PC-3 (cell line): ENCODE data around the gene ZMIZ1. TPM values are rescaled to one million over a fixed set of nuclear protein-coding genes. Genes with fewer than 3 reads are reported as not detected.

ENCODE experiments used
- ATAC-seq: fragments of 200-7000 bp; cut with Tn5 transposase; 2 replicates; pipeline ENCODE4 v1.9.1; 2020; ENCODE audit warnings: mild to moderate bottlenecking, moderate library complexity
- BruUV-seq: library from RNA; stranded (reverse); fragments of 400-500 nt; replicated peaks from 2 replicates; lab custom pipeline; 2021; lab: Mats Ljungman, UMichigan
- CTCF ChIA-PET: fragments of 300-600 bp; sonication (Branson Sonifier 250); formaldehyde crosslinking; loops from one replicate; lab custom pipeline; 2022; ENCODE audit warnings: antibody characterized with exemption; lab: Charles Lee
- POLR2A ChIA-PET: fragments of 300-600 bp; sonication (Branson Sonifier 250); formaldehyde crosslinking; loops from one replicate; lab custom pipeline; 2022; ENCODE audit warnings: antibody characterized with exemption; ENCODE audit not compliant: unreplicated experiment; lab: Charles Lee
- DNase-seq: peaks from one replicate; pipeline ENCODE4 v3.0.0-alpha.2; 2015
- H2AFZ ChIP-seq: fragments of 300-600 bp; sonication (generic); 2 replicates; pipeline ENCODE4 v1.6.0; 2016; ENCODE audit warnings: antibody characterized with exemption, low read length
- H3F3A ChIP-seq: fragments of 300-600 bp; sonication (generic); one replicate; pipeline ENCODE4 v1.6.0; 2017; ENCODE audit warnings: antibody characterized with exemption, low read length, control low read depth, mild to moderate bottlenecking; ENCODE audit not compliant: unreplicated experiment
- H3K27ac ChIP-seq: fragments of 300-600 bp; sonication (generic); 2 replicates; pipeline ENCODE4 v1.5.1; 2016; ENCODE audit warnings: mild to moderate bottlenecking, low read length
- H3K27me3 ChIP-seq: fragments of 300-600 bp; sonication (generic); 2 replicates; pipeline ENCODE4 v1.6.1; 2016; ENCODE audit warnings: low read length, mixed read lengths
- H3K36me3 ChIP-seq: fragments of 300-600 bp; sonication (generic); 2 replicates; pipeline ENCODE4 v1.6.1; 2016; ENCODE audit warnings: low read depth, mixed run types, low read length, mixed read lengths
- H3K4me1 ChIP-seq: fragments of 300-600 bp; sonication (generic); 2 replicates; pipeline ENCODE4 v1.5.1; 2016; ENCODE audit warnings: low read length; ENCODE audit not compliant: insufficient read depth
- H3K4me2 ChIP-seq: fragments of 300-600 bp; sonication (generic); 2 replicates; pipeline ENCODE4 v1.6.0; 2016; ENCODE audit warnings: low read length
- H3K4me3 ChIP-seq: fragments of 300-600 bp; sonication (generic); 2 replicates; pipeline ENCODE4 v1.5.1; 2016; ENCODE audit warnings: mild to moderate bottlenecking, low read length, mixed read lengths
- H3K79me2 ChIP-seq: fragments of 300-600 bp; sonication (generic); 2 replicates; pipeline ENCODE4 v1.6.1; 2017; ENCODE audit warnings: low read length, mixed read lengths
- H3K9ac ChIP-seq: fragments of 300-600 bp; sonication (generic); 2 replicates; pipeline ENCODE4 v1.6.0; 2016; ENCODE audit warnings: mild to moderate bottlenecking, low read length
- H3K9me2 ChIP-seq: fragments of 300-600 bp; sonication (generic); replicated peaks from 2 replicates; pipeline ENCODE4 v1.6.1; 2016; ENCODE audit warnings: mixed run types, low read length, mixed read lengths
- H3K9me3 ChIP-seq: fragments of 300-600 bp; sonication (generic); 2 replicates; pipeline ENCODE4 v1.6.1; 2016; ENCODE audit warnings: low read length, mixed read lengths
- H4K20me1 ChIP-seq: fragments of 300-600 bp; sonication (generic); 2 replicates; pipeline ENCODE4 v1.6.1; 2016; ENCODE audit warnings: low read length, mixed read lengths
- EZH2 ChIP-seq: fragments of 300-600 bp; sonication (generic); IDR thresholded peaks from one replicate; pipeline ENCODE4 v1.6.1; 2017; ENCODE audit warnings: antibody characterized with exemption, mild to moderate bottlenecking, low read length; ENCODE audit not compliant: unreplicated experiment
- EZH2phosphoT487 ChIP-seq: fragments of 300-600 bp; sonication (generic); IDR thresholded peaks from 2 replicates; pipeline ENCODE4 v1.6.1; 2018; ENCODE audit warnings: mild to moderate bottlenecking, antibody characterized with exemption, low read length, borderline replicate concordance
- intact Hi-C: fragments of 100-400 bp; cut with micrococcal nuclease; formaldehyde crosslinking; loops from 2 replicates; pipeline ENCODE4 v1.9.0; 2023
- total RNA-seq: library from RNA; depleted of rRNA; stranded (reverse); fragments of >200 nt; gene quantifications from 2 replicates; pipeline ENCODE4 v1.2.3, GENCODE V29; 2014
- TF ChIP-seq, protein P1 (sequence below): fragments of 300-600 bp; sonication (generic); conservative IDR thresholded peaks from 2 replicates; pipeline ENCODE4 v1.5.1; 2017; ENCODE audit warnings: antibody characterized with exemption, low read depth, mild to moderate bottlenecking, low read length

ZMIZ1 gene
- total RNA-seq, 1 experiment from 2014 or later, result 55.4 TPM

- intact Hi-C loops, result no loop called here
- Histone ChIP-seq H3K9me3 (no peaks in the 10 kb centered on the region), H4K20me1 (no peaks in the 10 kb centered on the region), H3K4me2 (no peak overlapping the region), H3K9ac (no peak overlapping the region), H3F3A (no peaks in the 10 kb centered on the region), H3K36me3 (peaks cover 24% of the 10 kb centered on the region), H3K4me1 (no peaks in the 10 kb centered on the region), H2AFZ (no peak overlapping the region), H3K9me2 (no peaks in the 10 kb centered on the region), H3K4me3 (no peak overlapping the region), H3K27ac (no peak overlapping the region), H3K27me3 (no peaks in the 10 kb centered on the region), H3K79me2 (no peaks in the 10 kb centered on the region)
- BruUV-seq, result no TSS peak
- no peak for DNase-seq
- ChIA-PET POLR2A (no interaction called here), CTCF (no interaction called here)
- ATAC-seq, result no peak
- no peak for TF ChIP-seq EZH2
- TF ChIP-seq EZH2phosphoT487, result no peak
- TF ChIP-seq, protein P1, sequence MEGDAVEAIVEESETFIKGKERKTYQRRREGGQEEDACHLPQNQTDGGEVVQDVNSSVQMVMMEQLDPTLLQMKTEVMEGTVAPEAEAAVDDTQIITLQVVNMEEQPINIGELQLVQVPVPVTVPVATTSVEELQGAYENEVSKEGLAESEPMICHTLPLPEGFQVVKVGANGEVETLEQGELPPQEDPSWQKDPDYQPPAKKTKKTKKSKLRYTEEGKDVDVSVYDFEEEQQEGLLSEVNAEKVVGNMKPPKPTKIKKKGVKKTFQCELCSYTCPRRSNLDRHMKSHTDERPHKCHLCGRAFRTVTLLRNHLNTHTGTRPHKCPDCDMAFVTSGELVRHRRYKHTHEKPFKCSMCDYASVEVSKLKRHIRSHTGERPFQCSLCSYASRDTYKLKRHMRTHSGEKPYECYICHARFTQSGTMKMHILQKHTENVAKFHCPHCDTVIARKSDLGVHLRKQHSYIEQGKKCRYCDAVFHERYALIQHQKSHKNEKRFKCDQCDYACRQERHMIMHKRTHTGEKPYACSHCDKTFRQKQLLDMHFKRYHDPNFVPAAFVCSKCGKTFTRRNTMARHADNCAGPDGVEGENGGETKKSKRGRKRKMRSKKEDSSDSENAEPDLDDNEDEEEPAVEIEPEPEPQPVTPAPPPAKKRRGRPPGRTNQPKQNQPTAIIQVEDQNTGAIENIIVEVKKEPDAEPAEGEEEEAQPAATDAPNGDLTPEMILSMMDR, result no peak
These were observed 141.9 kb downstream of the ZMIZ1 start for GRCh38 chr10:79210672-79211071.

DNA sequence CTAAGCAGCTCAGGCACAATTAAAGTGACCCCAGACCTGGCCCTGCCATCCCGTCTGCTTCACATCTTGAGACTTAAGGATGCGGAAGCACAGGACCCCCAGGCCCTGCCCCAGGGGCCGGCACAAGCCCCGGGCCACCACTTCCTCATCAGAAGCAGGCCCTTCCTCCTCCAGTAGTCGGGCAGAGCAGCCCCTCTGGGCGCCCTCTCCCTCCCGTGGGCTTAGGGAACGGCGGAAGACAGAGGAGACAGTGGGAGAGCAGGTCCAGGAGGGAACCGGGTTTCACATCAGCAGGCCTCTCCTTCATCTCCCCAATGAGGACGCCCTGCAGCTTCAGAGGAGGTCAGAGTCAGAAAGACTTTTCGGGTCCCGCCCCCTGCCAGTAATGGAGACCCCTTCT, 142.8 kb downstream of the ZMIZ1 start:
- Histone ChIP-seq H3K36me3 (peaks cover 34% of the 10 kb centered on the region), H3K9me2 (no peaks in the 10 kb centered on the region), H3K4me2 (no peak overlapping the region), H3K27ac (no peak overlapping the region), H3K79me2 (no peaks in the 10 kb centered on the region), H3K9ac (no peak overlapping the region), H4K20me1 (no peaks in the 10 kb centered on the region), H3K27me3 (no peaks in the 10 kb centered on the region), H2AFZ (no peak overlapping the region), H3K4me1 (no peaks in the 10 kb centered on the region), H3F3A (no peaks in the 10 kb centered on the region), H3K4me3 (no peak overlapping the region), H3K9me3 (no peaks in the 10 kb centered on the region)
- no TSS peak for BruUV-seq
- TF ChIP-seq EZH2 (no peak), EZH2phosphoT487 (no peak)
- TF ChIP-seq, protein P1, result no peak
- no peak for DNase-seq
- intact Hi-C loops, result no loop called here
- ATAC-seq, result no peak
- ChIA-PET POLR2A (no interaction called here), CTCF (no interaction called here)

GRCh38 chr10:79215531-79215930, 146.8 kb downstream of the ZMIZ1 start:
- Histone ChIP-seq H3K79me2 (no peaks in the 10 kb centered on the region), H4K20me1 (no peaks in the 10 kb centered on the region), H3K9me2 (no peaks in the 10 kb centered on the region), H3K27ac (no peak overlapping the region), H3K27me3 (no peaks in the 10 kb centered on the region), H3K4me3 (no peak overlapping the region), H3F3A (no peaks in the 10 kb centered on the region), H2AFZ (no peak overlapping the region), H3K9ac (no peak overlapping the region), H3K4me1 (no peaks in the 10 kb centered on the region), H3K4me2 (no peak overlapping the region), H3K9me3 (no peaks in the 10 kb centered on the region), H3K36me3 (peaks cover 29% of the 10 kb centered on the region)
- TF ChIP-seq EZH2 (no peak), EZH2phosphoT487 (no peak)
- TF ChIP-seq, protein P1, result no peak
- intact Hi-C loops, result no loop called here
- no peak for DNase-seq
- BruUV-seq, result no TSS peak
- no peak for ATAC-seq
- ChIA-PET CTCF (no interaction called here), POLR2A (no interaction called here)
